GM10266 (cell line): ENCODE measurements around the gene FAN1.

Experiments used
- DNase-seq: peaks from one replicate; pipeline ENCODE4 v3.0.0; 2012; ENCODE audit errors: extremely low spot score
- TF ChIP-seq, protein P1 (sequence below): IDR thresholded peaks from 2 replicates; pipeline ENCODE4 v1.5.1; 2012; ENCODE audit warnings: mild to moderate bottlenecking, low read depth; ENCODE audit not compliant: control insufficient read depth, insufficient read depth; ENCODE audit errors: missing control alignments

The FAN1 gene

DNA sequence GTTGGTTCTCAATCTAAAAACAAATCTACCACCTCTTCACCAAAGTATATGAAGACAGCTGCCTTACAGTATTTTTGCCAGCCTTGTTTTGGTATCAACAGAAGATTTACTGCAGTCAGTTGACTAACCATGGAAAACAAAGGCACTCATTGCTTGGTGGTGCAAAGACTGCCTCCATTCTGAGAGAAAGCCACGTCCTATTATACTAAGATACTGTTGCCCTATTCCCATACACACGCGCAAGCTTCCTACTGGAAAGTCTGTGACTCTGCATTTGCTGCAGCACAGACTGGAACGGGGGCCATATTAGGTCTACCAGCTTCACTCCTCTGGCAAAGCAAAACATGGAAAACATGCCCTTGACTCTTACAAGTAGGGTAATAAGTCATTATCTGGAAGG, 69.7 kb downstream of the FAN1 start:
- TF ChIP-seq, protein P1, sequence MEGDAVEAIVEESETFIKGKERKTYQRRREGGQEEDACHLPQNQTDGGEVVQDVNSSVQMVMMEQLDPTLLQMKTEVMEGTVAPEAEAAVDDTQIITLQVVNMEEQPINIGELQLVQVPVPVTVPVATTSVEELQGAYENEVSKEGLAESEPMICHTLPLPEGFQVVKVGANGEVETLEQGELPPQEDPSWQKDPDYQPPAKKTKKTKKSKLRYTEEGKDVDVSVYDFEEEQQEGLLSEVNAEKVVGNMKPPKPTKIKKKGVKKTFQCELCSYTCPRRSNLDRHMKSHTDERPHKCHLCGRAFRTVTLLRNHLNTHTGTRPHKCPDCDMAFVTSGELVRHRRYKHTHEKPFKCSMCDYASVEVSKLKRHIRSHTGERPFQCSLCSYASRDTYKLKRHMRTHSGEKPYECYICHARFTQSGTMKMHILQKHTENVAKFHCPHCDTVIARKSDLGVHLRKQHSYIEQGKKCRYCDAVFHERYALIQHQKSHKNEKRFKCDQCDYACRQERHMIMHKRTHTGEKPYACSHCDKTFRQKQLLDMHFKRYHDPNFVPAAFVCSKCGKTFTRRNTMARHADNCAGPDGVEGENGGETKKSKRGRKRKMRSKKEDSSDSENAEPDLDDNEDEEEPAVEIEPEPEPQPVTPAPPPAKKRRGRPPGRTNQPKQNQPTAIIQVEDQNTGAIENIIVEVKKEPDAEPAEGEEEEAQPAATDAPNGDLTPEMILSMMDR: no peak

DNA sequence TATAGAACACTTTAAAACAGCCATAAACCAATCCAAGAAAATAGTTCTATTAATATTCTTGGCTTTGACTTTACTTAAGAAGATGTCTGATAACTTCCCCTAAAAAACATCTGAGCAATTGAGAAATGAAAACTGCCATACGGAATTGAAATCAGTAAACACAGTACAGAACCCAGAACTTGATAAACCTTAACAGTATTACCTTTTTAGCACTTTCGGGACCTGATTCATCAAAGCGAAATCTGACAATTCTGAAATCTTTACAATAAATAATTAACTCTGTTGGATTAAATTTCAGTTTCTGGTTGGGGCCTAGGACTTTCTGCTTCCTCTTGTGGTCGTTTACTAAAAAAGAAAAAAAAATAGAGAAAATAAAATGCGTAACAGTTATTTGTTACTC, 70.4 kb downstream of the FAN1 start:
- TF ChIP-seq, protein P1: no peak
- no peak for DNase-seq

More for the DNA sequence above, 69.7 kb downstream of the FAN1 start:
- DNase-seq: no peak

DNA sequence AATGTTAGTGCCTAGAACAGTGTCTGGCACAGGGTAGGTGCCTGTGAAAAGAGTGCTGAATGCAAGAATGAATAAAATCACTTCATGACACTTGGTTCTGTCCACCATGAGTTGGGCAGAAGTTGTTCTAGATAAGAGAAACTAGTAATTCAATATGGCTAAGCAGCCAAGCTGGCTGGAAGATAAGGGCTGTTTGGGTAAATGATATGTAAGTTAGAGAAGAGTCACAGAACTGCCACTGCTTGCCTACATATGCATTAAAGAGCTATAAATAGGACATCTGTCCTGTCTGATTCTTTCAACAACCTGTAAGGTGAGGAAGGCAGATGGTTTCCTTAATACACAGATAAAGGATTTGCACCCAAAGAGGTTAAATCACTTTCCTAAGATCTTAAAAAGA, 74.6 kb downstream of the FAN1 start:
- no peak for DNase-seq
- TF ChIP-seq, protein P1: no peak

DNA sequence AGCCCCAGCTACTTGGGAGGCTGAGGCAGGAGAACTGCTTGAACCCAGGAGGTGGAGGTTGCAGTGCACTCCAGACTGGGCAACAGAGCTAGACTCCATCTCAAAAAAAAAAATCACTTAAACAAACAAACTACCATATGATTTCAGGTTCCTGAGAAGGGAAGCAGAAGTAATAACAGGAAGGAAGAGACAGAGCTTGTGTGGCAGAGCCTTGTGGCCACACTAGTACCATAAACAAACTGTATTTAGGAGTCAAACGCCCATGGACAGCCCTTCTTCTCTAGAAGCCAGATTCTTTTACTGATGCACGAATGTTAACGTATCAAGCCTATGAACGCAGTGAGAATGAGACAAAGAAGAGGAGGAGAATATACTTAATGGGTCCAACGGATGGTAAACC, 75.7 kb downstream of the FAN1 start:
- TF ChIP-seq, protein P1: no peak
- no peak for DNase-seq

DNA sequence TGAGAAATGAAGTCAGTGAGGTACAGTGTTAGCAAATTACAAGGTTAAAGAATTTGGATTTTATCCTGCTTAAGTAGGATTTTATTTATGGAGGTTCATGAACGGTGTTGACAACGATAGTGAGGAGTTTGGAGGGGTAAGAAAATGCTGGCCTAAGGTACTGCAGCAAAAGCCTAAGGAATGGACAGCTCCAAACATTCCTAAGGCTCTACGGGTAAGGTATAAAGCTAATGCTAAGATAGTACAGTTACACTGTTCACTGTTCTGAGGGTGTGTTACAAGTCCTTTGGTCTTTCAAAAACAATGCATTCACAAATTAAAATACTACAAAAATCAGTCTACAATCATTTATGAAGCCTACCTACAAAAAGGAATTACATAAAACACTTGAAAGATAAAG, 80.4 kb downstream of the FAN1 start:
- TF ChIP-seq, protein P1: no peak
- DNase-seq: no peak

DNA sequence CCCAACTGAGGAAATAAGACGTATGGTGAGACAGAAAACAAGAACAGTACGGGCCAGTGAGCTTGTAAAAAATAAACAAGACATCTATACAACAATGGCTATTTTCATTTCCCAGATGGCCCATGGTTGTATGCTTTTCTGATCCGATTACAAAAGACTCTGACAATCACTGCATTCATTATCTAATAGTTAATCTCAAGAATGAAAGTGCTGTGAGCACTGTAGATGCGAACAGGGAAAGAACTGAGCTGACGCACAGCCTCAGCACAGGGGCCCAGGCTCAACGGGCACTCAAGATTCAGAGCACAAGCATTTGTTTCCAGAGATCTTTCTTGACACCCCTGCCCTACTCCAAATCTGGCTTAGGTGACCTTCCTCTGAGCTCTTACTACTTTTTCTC, 80.8 kb downstream of the FAN1 start:
- DNase-seq: no peak
- TF ChIP-seq, protein P1: no peak

DNA sequence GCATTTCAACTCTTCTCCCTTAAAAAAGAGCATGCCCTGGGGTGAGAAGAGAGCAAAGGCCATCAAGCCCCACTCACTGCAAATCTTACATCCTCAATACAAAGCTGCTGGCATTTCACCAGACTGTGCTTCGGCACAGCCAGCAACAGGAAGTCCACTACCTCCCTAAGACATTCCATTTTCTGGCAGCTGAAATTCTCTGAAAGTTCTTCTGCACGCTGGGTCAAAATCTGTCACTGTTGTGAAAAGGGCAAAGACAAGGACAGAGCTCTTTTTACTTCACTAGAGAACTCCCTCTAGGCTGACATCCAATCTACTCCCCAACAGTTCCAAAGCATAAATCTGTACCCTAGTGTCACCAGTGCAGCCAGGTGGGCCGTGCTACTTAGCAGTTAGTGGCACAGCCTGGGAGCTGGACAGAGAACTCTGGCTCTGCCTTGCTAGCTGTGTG, 81.4 kb downstream of the FAN1 start:
- DNase-seq: no peak
- TF ChIP-seq, protein P1: no peak

DNA sequence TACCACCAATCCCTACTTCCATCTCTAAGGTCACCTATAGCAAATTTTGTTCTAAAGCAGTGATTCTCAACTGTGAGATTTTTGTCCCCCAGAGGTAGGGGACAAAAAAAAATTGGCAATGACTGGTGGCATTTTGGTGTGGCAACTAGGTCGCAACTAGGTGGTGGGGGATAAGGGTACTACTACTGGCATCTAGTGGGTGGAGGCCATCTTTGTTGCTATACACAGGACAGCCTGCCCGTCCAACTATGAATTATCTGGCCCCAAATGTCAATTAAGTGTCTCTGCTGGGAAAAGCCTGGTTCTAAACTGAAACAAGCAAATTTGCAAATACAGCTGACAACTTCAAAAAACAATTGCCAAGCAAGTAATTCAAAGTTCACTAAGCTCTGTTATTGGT, 86.3 kb downstream of the FAN1 start:
- no peak for DNase-seq
- TF ChIP-seq, protein P1: no peak
